Mucosa of stomach (tissue), 1 donor: ENCODE measurements around the gene CCDC27.
"Not testable (repeated sequence)": the region's sequence is repeated elsewhere in the genome, so short reads cannot be mapped to it uniquely, and the experiment has no call there.

Experiments
- H3K27me3 ChIP-seq: one replicate; pipeline ENCODE4 v1.7.0; 2013; ENCODE audit warnings: mild to moderate bottlenecking, low read length; ENCODE audit not compliant: control insufficient read depth, insufficient read depth
- H3K36me3 ChIP-seq: one replicate; pipeline ENCODE4 v1.7.0; 2013; ENCODE audit warnings: low read length; ENCODE audit not compliant: control insufficient read depth, insufficient read depth
- H3K4me1 ChIP-seq: one replicate; pipeline ENCODE4 v1.7.0; 2013; ENCODE audit warnings: mild to moderate bottlenecking, low read length; ENCODE audit not compliant: control insufficient read depth, insufficient read depth
- H3K4me3 ChIP-seq: one replicate; pipeline ENCODE4 v1.7.0; 2013; ENCODE audit warnings: low read length
- H3K9ac ChIP-seq: one replicate; pipeline ENCODE4 v1.7.0; 2013; ENCODE audit warnings: mild to moderate bottlenecking, low read length, moderate library complexity
- H3K9me3 ChIP-seq: one replicate; pipeline ENCODE4 v1.7.0; 2013; ENCODE audit warnings: mild to moderate bottlenecking, low read length, moderate library complexity; ENCODE audit not compliant: control insufficient read depth
- donor health status: Pancreatic carcinoma.

CCDC27 gene

DNA sequence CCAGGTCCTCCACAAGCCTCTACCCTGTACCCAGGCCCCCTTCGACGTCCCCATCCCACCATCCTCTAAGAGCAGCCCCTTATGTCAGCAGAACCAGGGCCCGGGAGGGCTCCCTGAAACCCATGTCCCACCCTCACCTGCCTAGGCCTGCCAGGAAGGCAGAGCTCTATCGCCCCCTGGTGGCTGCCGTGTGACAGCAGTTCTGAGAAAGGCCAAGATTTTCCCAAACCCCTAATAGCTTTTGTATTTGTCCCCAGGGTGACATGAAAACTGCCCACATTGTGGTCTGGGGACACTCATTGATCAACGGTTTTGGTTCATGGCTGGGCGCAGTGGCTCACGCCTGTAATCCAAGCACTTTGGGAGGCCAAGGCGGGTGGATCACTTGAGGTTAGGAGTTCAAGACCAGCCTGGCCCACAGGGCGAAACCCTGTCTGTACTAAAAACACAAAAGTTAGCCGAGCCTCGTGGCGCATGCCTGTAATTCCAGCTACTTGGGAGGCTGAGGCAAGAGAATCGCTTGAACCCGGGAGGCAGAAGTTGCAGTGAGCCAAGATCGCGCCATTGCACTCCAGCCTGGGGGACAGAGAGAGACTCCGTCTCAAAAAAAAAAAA, 27.7 kb upstream of the CCDC27 start:
- peaks cover 15% of the 10 kb centered on the region for H3K27me3 ChIP-seq
- H3K4me1 ChIP-seq, H3K9me3 ChIP-seq, H3K9ac ChIP-seq, H3K4me3 ChIP-seq, H3K36me3 ChIP-seq: not testable (repeated sequence)

GRCh38 chr1:3725366-3725765, 26.9 kb upstream of the CCDC27 start:
- no peaks in the 10 kb centered on the region for H3K36me3 ChIP-seq
- H3K4me3 ChIP-seq, result no peak overlapping the region
- peaks cover 15% of the 10 kb centered on the region for H3K27me3 ChIP-seq
- H3K9ac ChIP-seq, result no peak overlapping the region
- H3K4me1 ChIP-seq, result no peaks in the 10 kb centered on the region
- no peaks in the 10 kb centered on the region for H3K9me3 ChIP-seq

GRCh38 chr1:3727042-3727824, 25.0 kb upstream of the CCDC27 start:
- H3K4me1 ChIP-seq, result no peaks in the 10 kb centered on the region
- H3K9me3 ChIP-seq, result no peaks in the 10 kb centered on the region
- no peak overlapping the region for H3K9ac ChIP-seq
- H3K27me3 ChIP-seq, result peaks cover 26% of the 10 kb centered on the region
- H3K36me3 ChIP-seq, result no peaks in the 10 kb centered on the region
- H3K4me3 ChIP-seq, result no peak overlapping the region

DNA sequence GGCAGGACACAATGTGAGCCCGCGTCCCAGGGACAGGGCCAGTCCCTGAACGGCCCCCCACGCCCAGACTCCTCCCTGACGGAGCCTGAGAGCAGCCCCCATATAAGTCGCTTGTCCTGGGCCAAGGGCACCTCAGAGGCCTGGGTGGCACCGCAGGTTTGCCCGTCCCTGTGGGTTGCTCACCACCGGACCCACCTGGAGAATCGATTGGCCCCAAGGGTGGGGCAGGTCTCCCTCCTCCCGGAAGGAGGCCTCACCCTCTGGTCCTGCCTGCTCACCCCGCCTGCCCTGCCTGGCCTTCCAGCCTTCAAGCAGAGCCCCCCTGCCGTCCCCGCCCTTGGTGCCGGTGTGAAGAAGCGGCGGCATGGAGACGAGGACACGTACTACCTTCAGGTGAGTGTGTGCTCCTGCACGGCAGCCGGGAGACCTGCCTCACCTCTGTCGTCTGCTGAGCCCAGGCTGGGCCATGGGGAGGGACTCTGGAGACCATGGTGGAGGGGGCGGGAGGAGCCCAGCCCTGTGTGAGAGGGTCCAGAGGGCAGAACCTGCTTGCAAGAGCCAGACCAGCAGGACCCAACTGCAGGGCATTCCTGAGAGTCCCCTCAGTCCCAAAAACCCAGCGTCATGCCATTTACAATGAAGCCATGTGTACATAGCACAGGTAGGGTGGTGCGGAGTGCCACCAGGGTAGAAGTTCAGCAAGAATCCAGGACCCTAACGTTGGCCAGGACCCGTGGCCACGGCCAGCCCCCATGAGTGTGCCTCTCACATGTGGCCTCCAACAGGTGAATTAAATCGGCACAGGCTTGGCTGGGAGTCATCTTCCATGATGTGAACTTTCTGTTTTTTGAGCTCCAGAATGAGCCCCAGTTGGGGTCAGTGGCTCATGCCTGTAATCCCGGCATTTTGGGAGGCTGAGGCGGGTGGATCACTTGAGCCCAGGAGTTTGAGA, 24.1 kb upstream of the CCDC27 start:
- Histone ChIP-seq H3K36me3 (no peaks in the 10 kb centered on the region), H3K4me1 (no peaks in the 10 kb centered on the region), H3K27me3 (peaks cover 34% of the 10 kb centered on the region), H3K9me3 (no peaks in the 10 kb centered on the region), H3K4me3 (no peak overlapping the region), H3K9ac (no peak overlapping the region)

GRCh38 chr1:3729594-3730542, 22.4 kb upstream of the CCDC27 start:
- no peaks in the 10 kb centered on the region for H3K4me1 ChIP-seq
- H3K4me3 ChIP-seq, result no peak overlapping the region
- no peaks in the 10 kb centered on the region for H3K9me3 ChIP-seq
- H3K27me3 ChIP-seq, result peaks cover 36% of the 10 kb centered on the region
- no peak overlapping the region for H3K9ac ChIP-seq
- H3K36me3 ChIP-seq, result no peaks in the 10 kb centered on the region

DNA sequence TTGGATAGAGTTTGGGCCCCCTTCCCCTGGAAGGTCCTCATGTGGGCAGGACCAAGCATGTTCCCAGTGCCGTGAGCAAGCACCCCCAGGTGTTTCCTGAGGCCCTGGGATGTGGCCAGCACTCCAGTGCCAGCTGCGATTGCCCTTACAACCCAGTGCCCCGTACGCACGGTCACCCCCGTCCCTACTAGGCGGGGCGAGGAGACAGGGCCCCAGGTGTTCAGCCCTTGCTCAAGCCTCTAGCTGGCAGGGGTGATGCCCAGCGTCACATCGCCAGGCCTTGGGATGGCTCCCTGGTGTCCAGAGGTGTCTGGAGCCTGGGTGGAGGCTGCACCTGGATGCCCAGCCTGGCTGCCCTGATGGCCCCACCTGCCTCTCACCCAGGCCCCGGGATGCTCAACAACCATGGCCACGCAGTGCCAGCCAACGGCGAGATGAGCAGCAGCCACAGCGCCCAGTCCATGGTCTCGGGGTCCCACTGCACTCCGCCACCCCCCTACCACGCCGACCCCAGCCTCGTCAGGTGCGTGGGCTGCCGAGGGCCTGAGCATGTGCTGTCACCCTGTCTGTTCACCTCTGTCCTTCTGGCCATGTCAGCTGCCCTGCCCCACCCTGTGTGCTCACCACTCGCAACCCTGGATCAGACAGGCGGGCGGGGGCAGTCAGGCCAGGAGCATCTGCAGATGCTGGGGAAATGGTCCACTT, 21.6 kb upstream of the CCDC27 start:
- peaks cover 36% of the 10 kb centered on the region for H3K27me3 ChIP-seq
- H3K9me3 ChIP-seq, result no peaks in the 10 kb centered on the region

DNA sequence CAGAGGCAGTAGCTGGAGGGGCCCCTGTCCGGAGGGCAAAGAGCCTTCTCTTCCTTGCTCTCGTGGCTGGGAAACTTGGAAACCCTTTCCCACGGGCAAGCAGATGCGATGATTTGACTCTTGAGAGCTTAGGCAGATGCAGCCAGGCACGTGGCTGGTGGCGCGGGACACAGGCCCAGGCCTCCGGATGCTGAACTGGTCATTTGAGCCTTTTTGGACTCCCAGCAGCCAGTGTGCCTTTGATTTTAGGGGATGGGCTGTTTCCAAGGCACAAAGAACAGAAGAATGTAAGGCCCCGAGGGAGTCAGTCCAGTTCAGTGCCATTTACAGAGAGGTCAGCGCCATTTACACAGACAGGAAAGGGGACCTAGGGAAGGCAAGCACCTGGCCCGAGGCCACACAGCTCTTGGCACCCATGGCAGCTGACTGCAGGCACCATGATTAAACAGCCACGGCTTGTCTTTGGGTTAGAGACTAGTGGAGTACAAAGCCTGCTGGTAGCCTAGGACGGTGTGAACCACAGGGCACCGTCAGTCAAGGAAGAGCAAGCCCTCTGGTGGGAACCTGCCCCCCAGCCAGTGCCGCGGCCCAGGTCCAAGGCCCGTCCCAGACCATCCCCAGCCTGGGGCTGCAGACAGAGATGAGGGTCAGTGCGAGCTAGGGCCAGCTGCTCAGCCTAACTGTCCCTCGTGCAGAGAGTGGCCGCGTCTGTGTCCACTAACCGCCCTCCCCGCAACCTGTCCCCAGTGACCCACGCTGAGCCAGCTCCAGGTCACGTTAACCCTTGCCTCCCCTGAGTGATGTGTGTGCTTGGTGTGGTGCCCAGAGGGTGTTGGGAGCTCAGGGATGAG, 20.4 kb upstream of the CCDC27 start:
- no peak overlapping the region for H3K9ac ChIP-seq
- no peaks in the 10 kb centered on the region for H3K4me1 ChIP-seq
- no peak overlapping the region for H3K4me3 ChIP-seq
- no peaks in the 10 kb centered on the region for H3K36me3 ChIP-seq
- H3K9me3 ChIP-seq, result no peaks in the 10 kb centered on the region
- H3K27me3 ChIP-seq, result peaks cover 36% of the 10 kb centered on the region

More for the DNA sequence above, 21.6 kb upstream of the CCDC27 start:
- Histone ChIP-seq H3K4me1 (no peaks in the 10 kb centered on the region), H3K4me3 (no peak overlapping the region), H3K9ac (no peak overlapping the region), H3K36me3 (no peaks in the 10 kb centered on the region)

DNA sequence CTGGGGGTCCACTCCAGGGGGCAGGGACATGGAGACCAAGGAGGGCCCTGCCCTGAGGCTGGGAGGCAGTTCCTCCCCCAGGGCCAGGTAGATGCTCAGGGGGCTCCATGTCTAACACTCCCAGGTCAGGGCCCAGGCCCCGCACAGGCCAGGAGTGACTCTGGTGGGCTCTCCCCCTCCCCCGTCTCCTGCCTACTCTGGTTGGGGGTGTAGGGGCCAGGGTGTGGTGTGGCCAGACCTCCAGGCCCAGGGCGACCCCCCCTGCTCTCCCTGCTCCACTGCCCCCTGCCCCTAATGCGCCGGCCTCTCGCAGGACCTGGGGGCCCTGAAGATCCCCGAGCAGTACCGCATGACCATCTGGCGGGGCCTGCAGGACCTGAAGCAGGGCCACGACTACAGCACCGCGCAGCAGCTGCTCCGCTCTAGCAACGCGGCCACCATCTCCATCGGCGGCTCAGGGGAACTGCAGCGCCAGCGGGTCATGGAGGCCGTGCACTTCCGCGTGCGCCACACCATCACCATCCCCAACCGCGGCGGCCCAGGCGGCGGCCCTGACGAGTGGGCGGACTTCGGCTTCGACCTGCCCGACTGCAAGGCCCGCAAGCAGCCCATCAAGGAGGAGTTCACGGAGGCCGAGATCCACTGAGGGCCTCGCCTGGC, 19.7 kb upstream of the CCDC27 start:
- Histone ChIP-seq H3K27me3 (peaks cover 32% of the 10 kb centered on the region), H3K36me3 (no peaks in the 10 kb centered on the region), H3K4me3 (no peak overlapping the region)

DNA sequence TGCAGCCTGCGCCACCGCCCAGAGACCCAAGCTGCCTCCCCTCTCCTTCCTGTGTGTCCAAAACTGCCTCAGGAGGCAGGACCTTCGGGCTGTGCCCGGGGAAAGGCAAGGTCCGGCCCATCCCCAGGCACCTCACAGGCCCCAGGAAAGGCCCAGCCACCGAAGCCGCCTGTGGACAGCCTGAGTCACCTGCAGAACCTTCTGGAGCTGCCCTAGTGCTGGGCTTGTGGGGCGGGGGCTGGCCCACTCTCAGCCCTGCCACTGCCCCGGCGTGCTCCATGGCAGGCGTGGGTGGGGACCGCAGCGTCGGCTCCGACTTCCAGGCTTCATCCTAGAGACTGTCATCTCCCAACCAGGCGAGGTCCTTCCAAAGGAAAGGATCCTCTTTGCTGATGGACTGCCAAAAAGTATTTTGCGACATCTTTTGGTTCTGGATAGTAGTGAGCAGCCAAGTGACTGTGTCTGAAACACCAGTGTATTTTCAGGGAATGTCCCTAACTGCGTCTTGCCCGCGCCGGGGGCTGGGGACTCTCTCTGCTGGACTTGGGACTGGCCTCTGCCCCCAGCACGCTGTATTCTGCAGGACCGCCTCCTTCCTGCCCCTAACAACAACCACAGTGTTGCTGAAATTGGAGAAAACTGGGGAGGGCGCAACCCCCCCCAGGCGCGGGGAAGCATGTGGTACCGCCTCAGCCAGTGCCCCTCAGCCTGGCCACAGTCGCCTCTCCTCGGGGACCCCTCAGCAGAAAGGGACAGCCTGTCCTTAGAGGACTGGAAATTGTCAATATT, 19.0 kb upstream of the CCDC27 start:
- Histone ChIP-seq H3K4me3 (no peak overlapping the region), H3K9ac (no peak overlapping the region), H3K27me3 (peaks cover 27% of the 10 kb centered on the region), H3K9me3 (no peaks in the 10 kb centered on the region), H3K4me1 (no peaks in the 10 kb centered on the region), H3K36me3 (no peaks in the 10 kb centered on the region)

More for the DNA sequence above, 19.7 kb upstream of the CCDC27 start:
- Histone ChIP-seq H3K4me1 (no peaks in the 10 kb centered on the region), H3K9ac (no peak overlapping the region), H3K9me3 (no peaks in the 10 kb centered on the region)
